Cardiac muscle cell (in vitro differentiated cells and primary cell): ENCODE data around the gene PEX6. TPM values are rescaled to one million over a fixed set of nuclear protein-coding genes. Genes with fewer than 3 reads are reported as not detected.
A peak's percentile ranks its signal among the peaks of the same experiment; 100 is the strongest.
"Not testable (repeated sequence)": the region's sequence is repeated elsewhere in the genome, so short reads cannot be mapped to it uniquely, and the experiment has no call there.

ENCODE experiments used
- DNase-seq, 2 donors: peaks; one replicate each; pipeline versions ENCODE4 v3.0.0 to v3.0.0-alpha.2; 2010 to 2017; ENCODE audit warnings: low read depth in 1 of 2, low spot score in 1 of 2
- H3K27ac ChIP-seq: fragments of 200-600 bp; sonication (generic); 2 replicates; pipeline ENCODE4 v1.5.1; 2016
- H3K27me3 ChIP-seq: fragments of 200-600 bp; sonication (generic); 2 replicates; pipeline ENCODE4 v1.6.0; 2016; ENCODE audit warnings: control low read depth
- H3K36me3 ChIP-seq: fragments of 200-600 bp; sonication (generic); 2 replicates; pipeline ENCODE4 v1.5.1; 2016; ENCODE audit warnings: control low read depth
- H3K4me1 ChIP-seq: fragments of 200-600 bp; sonication (generic); 2 replicates; pipeline ENCODE4 v1.8.1; 2017; ENCODE audit warnings: low read depth, mild to moderate bottlenecking, mixed run types
- H3K4me3 ChIP-seq: fragments of 200-600 bp; sonication (generic); 2 replicates; pipeline ENCODE4 v1.5.1; 2016; ENCODE audit warnings: mild to moderate bottlenecking
- H3K9me3 ChIP-seq: fragments of 200-600 bp; sonication (generic); 2 replicates; pipeline ENCODE4 v1.5.1; 2017; ENCODE audit warnings: low read depth, mild to moderate bottlenecking, control low read depth
- CTCF ChIP-seq: IDR thresholded peaks from 2 replicates; pipeline ENCODE4 v1.5.1; 2012; ENCODE audit warnings: low read depth, mild to moderate bottlenecking, low read length
- polyA plus RNA-seq: library from polyadenylated mRNA; unstranded; fragments of >200 nt; fragmentation: Nextera tagmentation; extraction: Ambion mirVana; gene quantifications from 2 replicates; pipeline ENCODE4 v1.2.1, GENCODE V29; 2016
- total RNA-seq: library from RNA; depleted of rRNA; stranded (reverse); fragments of >200 nt; gene quantifications from 2 replicates; pipeline ENCODE4 v1.2.3, GENCODE V29; 2016

Gene PEX6
- total and polyA plus RNA-seq, 2 experiments from 2014 or later, result 21.3 to 52.0 TPM

- Histone ChIP-seq H3K36me3 (no peaks in the 10 kb centered on the region), H3K4me1 (peaks cover 4% of the 10 kb centered on the region), H3K27me3 (peaks cover 16% of the 10 kb centered on the region), H3K4me3 (peak within 1 kb of the TSS; percentile 29), H3K9me3 (no peaks in the 10 kb centered on the region), H3K27ac (no peak within 1 kb of the TSS)
- DNase-seq, result peak; percentile 34 to 84
- no peak for TF ChIP-seq CTCF
Observed at GRCh38 chr6:42960243-42961019, 18.6 kb downstream of the PEX6 start, which contains the start of gene GNMT. Gene GNMT, plus strand, starts transcription at chr6:42960754. Its CDS starts 14 bp downstream, at chr6:42960768.

GRCh38 chr6:42959917-42960242, 19.1 kb downstream of the PEX6 start:
- H3K27me3 ChIP-seq, result peaks cover 16% of the 10 kb centered on the region
- no peak overlapping the region for H3K27ac ChIP-seq
- no peaks in the 10 kb centered on the region for H3K9me3 ChIP-seq
- no peak for TF ChIP-seq CTCF
- H3K4me3 ChIP-seq, result peak overlapping the region; percentile 29
- no peak for DNase-seq
- H3K36me3 ChIP-seq, result no peaks in the 10 kb centered on the region
- peaks cover 4% of the 10 kb centered on the region for H3K4me1 ChIP-seq

- no peaks in the 10 kb centered on the region for H3K9me3 ChIP-seq
- peaks cover 16% of the 10 kb centered on the region for H3K27me3 ChIP-seq
- no peak for TF ChIP-seq CTCF
- H3K36me3 ChIP-seq, result no peaks in the 10 kb centered on the region
- peak in 1 of 2 donors; percentile 16 for DNase-seq
- no peaks in the 10 kb centered on the region for H3K4me1 ChIP-seq
- no peak overlapping the region for H3K27ac ChIP-seq
- no peak overlapping the region for H3K4me3 ChIP-seq
Observed at GRCh38 chr6:42958125-42958524, 20.9 kb downstream of the PEX6 start.

GRCh38 chr6:42954405-42954804, 24.6 kb downstream of the PEX6 start:
- not testable (repeated sequence) for H3K4me1 ChIP-seq, H3K36me3 ChIP-seq, DNase-seq, H3K27me3 ChIP-seq, H3K4me3 ChIP-seq, H3K9me3 ChIP-seq, H3K27ac ChIP-seq

- H3K4me1 ChIP-seq, result no peaks in the 10 kb centered on the region
- H3K4me3 ChIP-seq, result no peak overlapping the region
- DNase-seq, result no peak
- H3K27me3 ChIP-seq, result no peaks in the 10 kb centered on the region
- no peak for TF ChIP-seq CTCF
- no peaks in the 10 kb centered on the region for H3K9me3 ChIP-seq
- H3K36me3 ChIP-seq, result no peaks in the 10 kb centered on the region
- H3K27ac ChIP-seq, result no peak overlapping the region
Observed at GRCh38 chr6:42952389-42952788, 26.6 kb downstream of the PEX6 start.

GRCh38 chr6:42947950-42948349, 31.0 kb downstream of the PEX6 start:
- TF ChIP-seq CTCF, result no peak
- no peak for DNase-seq
- H3K4me3 ChIP-seq, result no peak overlapping the region
- no peaks in the 10 kb centered on the region for H3K27me3 ChIP-seq
- no peaks in the 10 kb centered on the region for H3K36me3 ChIP-seq
- H3K4me1 ChIP-seq, result no peaks in the 10 kb centered on the region
- H3K27ac ChIP-seq, result no peak overlapping the region
- H3K9me3 ChIP-seq, result no peaks in the 10 kb centered on the region
